HG02571 (cell line): ENCODE results near the gene OPCML.
A peak's percentile ranks its signal among the peaks of the same experiment; 100 is the strongest.

Experiments used
- ATAC-seq: cut with Tn5 transposase; IDR thresholded peaks from one replicate; pipeline ENCODE4 v1.9.1; 2021; ENCODE audit warnings: mild to moderate bottlenecking, moderate library complexity; ENCODE audit not compliant: unreplicated experiment

The OPCML gene

DNA sequence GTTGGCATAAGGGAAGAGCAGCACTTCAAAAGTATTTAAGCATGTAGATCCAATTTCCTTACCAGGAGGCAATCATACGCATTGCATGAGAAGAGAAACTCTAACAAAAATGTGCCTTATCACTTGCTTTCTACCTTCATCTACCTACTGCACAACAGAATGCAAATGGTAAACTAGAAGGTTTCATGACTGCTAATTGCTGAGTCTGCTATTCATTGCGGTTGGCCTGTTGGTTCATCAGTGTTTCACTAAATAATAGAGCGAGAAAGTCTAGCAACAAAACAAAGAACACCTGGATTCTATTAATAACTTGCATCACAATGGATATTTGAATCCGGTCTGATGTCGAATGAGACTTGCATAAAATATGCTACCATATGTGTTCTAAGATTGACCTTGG lies 229.0 kb downstream of the OPCML start:
- ATAC-seq, result no peak

DNA sequence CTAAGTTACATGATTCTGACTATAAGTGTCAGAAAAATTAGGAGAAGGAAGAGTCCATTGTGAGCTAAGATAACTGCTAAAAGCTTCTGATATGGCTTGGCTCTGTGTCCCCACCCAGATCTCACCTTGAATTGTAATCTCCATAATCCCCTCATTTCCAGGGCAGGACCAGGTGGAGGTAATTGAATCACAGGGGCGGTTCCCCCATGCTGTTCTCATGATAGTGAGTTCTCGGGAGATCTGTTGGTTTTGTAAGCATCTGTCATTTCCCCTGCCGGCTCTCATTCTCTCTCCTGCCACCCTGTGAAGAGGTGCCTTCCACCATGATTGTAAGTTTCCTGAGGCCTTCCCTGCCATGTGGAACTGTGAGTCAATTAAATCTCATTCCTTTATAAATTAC lies 230.2 kb downstream of the OPCML start:
- no peak for ATAC-seq

DNA sequence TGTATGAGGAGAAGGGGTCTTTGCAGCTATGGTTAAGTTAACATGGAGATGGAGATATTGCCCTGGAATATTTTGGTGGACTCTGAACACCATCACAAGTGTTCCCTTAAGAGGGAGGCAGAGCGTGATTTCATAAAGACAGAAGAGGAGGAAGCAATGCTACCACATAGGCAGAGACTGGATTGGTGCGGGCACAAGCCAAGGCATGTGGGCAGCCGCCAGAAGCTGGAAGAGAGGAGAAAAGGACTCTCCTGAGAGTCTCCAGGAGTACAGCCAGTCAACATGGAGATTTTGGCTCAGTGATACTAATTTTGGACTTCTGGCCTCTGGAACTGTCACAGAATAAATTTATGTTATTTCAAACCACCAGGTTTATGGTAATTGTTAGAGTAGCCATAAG lies 231.6 kb downstream of the OPCML start:
- no peak for ATAC-seq

DNA sequence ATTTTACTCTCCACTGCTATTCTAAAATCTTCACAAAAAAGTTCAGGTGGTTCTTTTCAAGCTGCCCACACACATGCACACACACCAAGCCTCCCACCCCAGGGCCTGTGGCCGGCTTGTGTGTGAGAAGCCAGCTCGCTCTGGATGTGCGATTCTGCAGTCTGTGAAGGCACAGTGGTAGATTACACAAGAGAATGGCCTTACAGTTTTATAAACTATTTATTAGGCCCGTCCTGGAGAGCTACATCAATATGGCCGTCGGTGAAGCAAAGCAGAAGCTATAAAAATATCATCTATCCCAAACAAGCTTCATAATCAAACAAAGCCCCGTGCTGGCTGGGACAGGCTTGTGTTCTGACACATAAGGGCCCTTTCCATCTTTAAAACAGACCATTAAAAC lies 240.5 kb downstream of the OPCML start:
- ATAC-seq, result no peak

DNA sequence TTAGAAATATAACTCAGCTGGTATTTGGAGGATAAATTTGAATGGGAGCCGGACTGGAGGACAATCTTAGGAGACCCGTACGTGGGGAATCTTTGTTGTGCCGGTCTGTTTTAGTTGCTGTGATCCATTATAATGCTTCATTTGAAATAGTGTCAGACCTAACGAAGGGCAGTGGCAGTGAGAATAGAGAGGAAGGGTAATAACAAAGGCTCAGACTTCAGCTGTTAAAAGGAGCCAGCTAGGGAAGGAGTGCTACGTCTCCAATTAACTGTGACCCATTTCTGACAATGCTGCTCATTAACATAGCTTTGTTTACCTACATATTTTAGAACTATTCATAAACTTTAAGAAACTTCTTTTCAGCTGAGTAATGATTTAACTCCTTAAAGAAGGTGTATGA lies 246.9 kb downstream of the OPCML start:
- ATAC-seq, result no peak

DNA sequence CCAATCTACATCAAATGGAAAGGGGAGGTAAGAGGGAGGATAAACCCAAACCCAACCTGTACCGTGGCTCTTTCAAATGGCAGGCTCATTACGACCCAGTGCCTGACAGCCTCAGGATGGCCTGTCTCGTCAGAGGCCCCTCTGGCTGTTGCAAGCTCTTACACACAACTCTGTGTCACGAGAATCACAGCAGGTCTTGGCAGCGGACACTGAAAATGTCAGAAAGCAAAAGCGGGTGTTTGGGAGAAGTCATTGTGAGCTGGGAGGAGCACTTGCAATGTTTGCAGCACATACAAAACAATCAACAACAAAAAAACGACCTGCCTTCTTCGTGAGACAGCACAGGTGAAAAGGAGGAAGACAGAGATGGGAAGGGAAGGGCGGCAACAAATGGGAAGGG lies 248.1 kb downstream of the OPCML start:
- ATAC-seq, result no peak

DNA sequence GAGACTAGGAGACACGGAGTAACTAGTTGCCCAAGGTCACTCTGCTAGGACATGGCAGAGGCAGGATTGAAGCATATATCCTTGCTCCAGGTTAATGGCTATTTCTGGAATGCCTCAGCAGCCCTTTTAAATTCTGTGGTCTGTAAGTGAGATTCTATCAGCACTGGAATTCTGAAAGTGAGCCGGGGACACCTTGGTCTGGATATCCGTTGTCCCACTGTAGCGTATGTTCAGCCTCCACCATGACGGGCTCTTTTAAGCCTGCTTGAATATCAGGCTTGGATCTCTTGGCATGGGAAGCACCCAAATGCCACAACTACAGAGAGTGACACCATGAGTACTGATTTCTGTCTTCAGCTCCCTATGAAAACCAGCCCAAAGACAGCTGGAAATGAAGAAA lies 254.4 kb downstream of the OPCML start:
- ATAC-seq, result no peak

DNA sequence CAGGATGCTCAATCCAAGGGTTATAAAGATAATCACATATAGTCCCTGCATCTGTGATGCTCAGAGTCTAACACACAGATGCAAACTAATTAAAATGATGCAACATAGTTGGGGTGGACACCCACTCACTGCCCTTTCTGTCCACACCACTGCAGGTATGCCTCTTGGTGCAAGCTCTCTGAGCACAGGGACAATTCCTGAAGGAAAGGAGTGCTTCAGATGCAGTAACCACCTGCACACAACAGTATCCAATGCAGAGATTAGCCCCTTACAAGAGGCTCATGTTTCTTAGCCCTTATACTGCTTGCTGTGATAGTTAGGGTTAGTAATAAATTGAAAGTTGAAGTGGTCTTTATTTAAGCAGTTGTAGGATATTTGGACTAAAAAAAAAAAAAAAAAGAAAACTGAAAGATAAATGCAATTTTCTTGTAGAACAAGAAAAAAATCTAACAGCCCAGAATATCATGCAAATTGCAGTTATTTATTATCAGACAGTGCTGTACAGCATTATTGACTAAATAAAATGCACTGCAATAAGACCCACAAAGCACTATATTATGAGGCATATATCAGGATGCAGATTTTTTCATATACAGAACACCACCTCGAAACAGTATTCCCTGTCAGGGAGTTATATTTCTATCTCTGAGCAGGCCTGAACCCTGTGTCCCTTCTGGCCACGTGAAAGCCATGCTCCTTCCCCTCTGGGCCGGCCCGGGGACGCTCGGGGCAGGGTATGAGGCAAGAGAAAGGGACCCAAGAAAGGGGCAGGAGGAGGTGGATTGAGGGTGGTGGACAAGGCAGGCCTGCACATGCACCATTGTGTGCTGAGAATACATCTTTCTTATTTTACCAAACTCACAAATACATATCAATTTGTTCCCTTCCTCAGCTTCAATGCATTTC lies 260.2 kb downstream of the OPCML start:
- no peak for ATAC-seq

DNA sequence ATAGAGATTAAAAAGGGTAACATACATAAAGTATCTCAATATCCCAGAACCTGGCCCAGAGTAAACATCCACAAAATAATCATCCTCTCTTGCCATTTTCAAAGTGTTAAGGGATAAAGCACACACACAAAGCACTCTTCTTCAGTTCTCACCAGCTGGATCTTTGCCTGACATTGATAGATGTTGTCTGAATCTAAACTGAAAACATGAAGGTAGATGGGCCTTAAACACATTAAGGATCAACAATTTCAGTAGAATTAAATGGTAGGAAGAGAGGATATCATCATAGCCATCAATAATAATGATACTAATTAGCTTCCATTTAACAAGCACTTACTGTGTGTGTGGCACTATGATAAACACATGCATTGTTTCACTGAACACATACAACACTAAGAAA lies 261.1 kb downstream of the OPCML start:
- no peak for ATAC-seq

DNA sequence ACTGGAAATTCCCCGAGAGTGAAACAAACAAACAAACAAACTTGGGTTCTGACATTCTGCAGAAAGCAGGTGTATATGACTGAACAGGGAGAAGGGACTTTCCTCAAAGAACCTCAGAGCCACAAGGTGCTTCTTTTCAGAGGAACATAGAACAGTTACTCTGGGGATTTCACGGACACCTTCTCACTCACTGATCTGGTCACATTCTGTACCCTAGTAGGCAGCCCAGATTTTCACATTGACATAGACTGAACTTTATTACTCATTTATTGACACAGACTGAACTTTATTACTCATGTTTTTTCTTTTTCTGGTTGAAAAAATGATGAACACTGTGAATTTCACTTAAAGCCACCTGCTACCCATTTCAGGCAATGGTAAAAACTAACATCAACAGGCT lies 263.0 kb downstream of the OPCML start:
- ATAC-seq, result peak; percentile 96

DNA sequence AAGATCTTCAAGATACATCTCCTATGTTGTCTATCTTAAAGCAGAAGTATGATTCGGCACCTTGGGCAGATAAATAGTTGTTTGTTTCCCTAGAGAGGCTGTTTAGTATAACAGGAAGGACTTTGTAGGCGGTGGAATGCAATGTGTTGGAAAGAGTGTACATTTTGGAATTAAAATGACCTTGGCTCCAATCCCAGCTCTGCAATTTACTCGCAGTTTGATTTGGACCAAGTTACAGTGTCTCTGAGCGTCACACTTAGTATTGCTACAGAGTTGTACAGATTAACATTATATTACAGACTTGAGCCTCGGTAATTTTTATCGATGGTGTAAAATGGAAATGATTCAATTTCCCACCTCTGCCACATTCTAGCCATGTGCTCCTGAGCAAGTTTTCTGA lies 265.3 kb downstream of the OPCML start:
- ATAC-seq, result no peak

DNA sequence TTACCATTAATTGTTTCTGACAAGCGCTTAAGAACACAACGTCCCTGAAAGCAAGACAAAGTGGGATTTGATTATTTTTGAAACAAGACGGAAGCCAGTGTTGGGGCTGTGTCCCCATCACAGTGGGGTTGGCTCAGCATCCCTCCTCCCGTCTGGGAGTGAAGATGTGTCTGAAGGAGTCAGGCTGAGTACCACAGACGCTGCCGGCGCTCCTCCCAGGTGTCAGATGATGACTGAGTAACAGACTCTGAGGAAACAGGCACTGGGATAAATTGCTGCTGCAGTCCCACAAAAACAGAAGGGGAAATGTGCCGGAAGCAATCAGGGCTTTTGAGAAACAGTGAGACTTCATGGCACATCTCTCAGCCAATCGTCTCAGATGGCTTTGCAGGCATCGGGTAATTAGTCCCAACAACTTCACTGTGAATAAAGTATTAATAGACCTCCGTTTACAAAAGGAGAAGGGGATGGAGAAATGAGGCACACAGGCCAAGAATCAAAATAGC lies 266.7 kb downstream of the OPCML start:
- no peak for ATAC-seq

DNA sequence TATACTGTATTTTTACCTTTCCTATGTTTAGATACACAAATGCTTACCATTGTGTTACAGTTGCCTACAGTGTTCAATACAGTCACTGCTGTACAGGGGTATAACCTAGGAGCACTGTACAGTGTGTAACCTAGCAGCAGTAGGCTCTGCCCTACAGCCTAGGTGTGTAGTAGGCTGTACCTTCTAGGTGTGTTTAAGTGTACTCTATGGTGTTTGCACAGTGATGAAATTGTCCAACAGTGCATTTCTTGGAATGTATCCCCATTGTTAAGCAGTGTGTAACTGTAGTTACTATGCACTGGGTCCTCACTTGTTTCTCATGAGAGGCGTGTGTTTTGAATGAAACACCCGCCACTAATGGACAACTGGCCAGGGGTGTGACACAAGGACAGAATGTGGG lies 269.0 kb downstream of the OPCML start:
- no peak for ATAC-seq

DNA sequence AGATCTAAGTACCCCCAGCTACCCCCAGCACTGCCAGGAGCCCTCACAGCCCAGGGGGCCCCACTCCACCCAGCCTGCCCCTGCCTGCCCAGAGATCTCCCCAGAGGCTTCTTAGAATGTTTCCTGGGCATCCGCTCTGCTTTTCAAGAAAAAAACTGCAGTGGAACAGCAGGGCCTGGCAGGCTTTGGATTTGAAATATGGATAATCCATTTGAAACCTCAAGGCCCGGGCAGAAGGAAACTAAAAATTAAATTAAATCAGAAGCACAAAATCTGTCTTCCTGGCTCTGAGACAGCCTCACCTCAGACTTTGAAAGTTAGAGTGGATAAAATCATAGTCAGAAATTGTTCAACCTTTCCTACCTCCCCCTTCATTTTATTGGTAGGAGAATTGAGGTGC lies 273.6 kb downstream of the OPCML start:
- no peak for ATAC-seq

DNA sequence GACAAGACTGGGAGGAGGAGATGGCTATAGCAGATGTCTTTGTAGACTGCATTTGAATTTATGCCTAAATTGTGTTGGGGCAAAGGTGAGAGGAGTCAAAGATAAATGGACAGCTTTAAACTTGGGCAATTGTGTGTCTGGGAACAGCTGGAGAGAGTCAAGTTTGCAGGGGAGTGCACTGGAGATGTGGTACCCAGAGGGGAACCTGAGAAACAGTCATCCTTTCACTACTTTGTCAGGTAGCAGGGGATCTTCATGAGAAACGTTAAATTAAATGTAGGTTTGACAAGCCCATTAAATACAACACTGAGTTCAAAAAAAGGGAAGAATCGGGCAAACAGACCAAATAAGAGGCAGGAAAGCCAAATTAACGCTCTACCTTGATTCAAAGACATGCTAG lies 277.7 kb downstream of the OPCML start:
- ATAC-seq, result no peak

DNA sequence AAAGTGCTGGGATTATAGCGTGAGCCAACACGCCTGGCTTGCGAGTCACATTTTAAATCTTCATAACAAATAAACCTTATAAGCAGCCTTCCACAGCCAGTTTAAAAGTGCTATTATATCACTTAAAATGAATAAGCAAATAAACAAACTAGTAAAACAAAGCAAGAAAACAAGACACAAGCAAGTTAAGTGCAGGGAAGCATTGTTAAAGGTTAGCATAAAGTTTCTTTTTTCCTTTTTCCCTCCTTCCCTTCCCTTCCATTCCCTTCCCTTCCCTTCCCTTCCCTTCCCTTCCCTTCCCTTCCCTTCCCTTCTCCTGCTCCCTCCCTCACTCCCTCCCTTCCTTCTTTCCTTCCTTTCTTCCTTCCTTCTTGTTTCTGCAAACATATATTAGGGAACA lies 278.7 kb downstream of the OPCML start:
- no peak for ATAC-seq

DNA sequence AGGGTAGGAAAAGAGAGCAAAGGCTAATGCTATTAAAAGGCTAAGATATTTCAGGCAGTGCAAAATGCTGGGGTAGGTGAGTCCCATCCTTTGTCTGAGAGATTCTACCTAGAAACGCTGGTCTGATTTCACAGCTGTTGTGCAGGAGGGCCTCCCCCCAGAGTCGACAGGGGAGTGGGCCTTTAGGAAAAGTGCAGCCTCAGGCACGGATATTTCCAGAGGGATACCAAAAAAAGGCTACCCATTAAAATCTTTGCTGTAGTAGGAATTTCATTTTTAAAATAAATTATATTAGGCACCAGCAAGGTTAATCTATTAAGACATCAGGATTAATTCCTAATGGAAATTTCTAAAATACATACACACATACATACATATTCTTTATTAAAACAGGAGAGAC lies 280.5 kb downstream of the OPCML start:
- ATAC-seq, result no peak

DNA sequence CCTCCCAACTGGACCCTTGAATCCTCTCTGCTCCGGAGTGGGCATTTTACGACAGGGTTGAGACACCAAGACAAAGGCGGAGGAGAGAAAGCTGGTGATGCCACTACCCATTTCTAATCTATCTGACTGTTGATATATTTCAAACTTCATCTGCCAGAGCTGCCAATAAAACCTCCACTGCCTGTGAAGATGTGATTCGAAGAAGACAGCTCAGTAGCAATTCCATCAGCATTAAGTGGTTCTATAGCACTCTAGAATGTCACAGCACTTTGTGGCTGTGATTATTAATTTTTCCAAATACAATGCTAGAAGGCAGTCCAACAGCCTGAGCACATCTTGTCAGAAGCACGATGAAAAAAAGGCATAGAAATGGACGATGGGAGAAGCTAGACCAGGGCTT lies 282.8 kb downstream of the OPCML start:
- ATAC-seq, result no peak

DNA sequence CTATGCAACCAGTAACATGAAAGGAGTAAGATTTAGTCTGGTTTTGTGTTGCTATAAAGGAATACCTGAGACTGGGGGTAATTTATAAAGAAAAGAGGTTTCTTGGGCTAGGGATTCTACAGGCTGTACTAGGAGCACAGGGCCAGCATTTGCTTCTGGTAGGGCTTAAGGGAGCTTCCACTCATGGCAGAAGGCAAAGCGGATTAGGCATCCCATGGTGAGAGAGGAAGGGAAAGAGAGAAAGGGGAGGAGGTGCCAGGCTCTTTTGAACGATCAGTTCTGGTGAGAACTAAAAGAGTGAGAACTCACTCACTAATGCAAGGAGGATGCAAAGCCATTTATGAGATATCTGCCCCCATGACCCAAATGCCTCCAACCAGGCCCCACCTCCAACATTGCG lies 283.2 kb downstream of the OPCML start:
- ATAC-seq, result no peak

DNA sequence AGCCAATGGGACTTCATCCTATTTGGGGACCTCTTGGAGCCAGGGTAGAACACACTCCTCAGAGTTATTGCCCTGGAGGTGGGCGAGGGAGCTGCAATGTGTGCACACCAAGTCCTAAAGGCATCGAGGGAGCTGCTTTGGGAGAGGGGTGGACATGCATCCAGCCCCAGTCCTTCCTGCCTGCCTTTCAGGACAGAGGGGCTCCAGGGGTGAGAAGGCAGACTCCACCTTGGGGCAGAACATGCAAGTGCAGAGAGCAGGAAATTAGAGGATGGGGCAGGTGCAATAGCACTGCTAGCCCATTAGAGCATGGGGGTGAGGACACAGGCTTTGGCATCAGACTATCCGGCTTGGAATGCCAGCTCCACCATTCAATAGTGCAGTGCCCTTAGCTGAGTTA lies 288.5 kb downstream of the OPCML start:
- ATAC-seq, result no peak

DNA sequence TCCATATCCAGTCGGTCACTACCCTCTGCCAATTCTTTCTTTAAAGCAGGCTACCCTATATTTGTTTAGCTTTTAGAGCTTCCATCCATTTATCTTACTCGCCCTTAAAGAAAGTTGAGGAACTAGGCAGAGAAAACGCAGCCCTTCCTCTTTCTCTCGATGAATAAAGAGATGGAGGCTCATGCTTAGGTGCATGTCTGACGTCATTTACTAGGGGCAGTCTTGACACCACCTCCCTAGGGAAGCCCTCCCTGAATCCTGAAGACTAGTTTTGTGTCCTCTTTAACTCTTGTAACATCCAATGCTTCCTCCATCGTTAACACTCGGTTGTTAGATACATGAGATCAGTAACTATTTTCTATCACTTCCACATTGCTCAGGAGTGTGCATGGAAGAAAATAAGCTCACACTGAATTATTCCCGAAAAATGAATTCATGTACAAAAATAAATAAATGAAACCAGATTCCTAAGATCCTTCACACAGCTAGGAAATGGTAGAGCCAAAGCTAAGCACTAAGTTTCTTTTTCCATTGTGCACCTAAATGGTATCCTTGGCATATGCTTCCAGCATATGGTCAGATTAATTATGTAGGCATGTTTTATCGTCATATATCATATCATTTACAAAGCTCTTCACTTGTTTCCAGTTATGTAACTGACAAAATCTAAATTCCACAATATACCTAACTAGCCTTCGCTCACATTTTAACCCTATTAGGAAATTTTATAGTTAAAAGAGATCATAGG lies 291.2 kb downstream of the OPCML start:
- no peak for ATAC-seq

DNA sequence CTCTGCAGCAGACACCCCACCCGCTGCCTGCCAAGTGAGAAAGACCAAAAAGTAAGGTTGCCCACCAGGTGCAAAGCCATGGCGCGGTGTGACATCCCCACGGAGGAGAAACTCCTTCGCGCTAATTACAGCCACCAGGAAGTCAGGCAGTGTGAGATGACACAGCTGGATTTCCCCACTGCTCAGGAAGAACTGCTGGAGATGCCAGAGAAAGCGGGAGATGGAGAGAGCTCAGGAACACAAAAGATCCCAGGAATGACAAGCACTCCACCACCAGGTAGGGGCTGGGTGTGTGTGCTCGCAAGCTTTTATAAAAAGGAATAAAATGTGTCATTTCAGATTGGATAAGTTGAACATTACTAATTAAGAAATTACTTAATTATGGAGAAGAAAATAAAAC lies 292.7 kb downstream of the OPCML start:
- ATAC-seq, result no peak
